HuH-7.5 (cell line): ENCODE data around the gene MGAT5.

Source experiments
- DNase-seq: peaks from one replicate; pipeline ENCODE4 v3.0.0; 2011; ENCODE audit warnings: low spot score

The MGAT5 gene

DNA sequence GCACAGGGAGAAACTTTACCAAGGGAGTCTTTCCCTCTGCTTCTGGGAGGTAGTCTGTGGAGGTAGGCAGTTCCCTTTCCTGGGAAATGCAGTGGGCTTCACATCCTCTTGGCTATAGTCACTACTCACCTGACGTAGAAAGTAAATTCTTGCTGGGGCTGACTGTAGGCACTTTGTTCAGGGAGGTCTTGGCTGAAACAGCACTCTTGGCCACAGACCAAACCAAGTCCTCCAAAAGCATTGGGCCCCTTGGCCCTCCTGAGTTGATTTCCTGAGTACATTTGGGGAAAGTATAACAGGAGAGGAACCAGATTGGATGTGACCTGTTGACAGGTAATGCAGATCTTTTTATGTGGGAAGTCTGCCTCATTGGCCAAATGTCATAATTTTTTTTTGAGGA is 108.9 kb downstream of the MGAT5 start:
- DNase-seq, result no peak

GRCh38 chr2:134365356-134365755 is 111.5 kb downstream of the MGAT5 start:
- DNase-seq, result no peak

DNA sequence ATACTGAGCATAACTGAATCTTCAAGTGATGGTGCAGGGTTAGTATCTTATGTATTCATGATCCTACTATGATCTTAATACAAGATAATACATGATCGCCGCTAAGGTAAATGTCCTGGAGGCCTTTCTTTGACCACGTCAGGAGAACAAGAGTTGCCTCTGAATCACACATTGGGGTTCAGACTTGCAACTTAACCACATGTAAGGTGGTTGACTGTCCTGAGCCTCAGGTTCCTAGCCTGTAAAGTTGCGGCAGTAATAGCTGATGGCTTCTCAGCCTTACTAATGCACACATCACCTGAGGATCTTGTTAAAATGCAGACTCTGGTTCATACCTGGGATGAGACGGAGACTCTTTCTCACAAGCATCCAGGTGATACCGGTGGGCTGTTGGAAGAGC is 112.5 kb downstream of the MGAT5 start:
- no peak for DNase-seq

DNA sequence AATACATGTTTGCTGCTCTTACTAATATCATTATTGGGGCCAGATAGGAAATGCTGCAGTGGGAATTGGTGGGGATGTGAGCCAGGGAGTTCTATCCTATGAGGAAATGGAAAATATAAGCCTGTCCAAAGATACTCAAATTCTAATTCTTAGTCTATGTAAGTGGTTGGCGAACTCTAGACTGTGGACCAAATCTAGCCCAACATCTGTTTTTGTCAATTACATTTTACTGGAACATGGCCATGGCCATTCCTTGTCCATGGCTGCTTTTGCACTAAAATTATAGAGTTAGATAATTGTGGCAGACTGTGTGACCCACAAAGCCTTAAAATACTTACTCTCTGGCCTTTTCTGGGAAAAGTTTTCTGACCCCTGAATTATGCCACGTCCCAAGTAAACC is 113.3 kb downstream of the MGAT5 start:
- no peak for DNase-seq

DNA sequence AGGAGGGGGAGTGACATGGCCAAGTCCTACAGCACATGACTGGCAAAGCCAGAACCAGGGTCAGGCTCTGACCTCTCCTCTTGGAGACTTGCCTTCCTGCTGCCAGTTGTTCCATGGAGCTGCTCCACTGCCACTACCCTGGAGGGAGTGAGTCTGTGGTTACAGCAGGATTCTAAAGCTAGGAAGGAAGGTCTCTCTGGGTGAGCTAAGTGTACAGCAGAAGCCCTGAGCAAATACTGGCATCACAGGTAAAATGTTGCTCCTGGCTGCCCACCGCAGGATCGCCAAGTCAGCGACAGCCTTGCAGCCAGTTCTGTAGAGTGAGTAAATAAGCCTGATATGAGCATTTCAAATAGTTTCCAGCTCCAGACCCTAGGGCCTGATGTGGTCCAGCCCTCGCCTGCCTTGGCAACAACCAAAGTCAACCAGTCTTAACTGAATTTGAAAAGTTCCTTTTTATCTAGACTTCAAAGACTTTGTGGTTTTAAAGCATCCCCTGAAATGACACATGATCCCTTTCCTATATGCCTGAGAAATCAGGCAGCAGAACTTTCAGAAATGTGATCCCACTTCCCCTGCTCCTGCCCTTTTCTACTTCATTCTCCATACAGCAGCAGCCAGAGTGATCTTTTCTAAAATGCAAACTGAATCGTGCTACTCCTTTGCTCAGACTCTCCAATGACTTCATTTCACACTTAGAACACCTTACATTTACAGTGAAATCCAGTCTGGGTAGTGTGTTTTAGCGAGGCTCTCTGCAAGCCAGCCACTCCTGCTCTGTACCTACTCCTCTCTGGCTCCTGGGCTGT is 114.3 kb downstream of the MGAT5 start:
- no peak for DNase-seq

DNA sequence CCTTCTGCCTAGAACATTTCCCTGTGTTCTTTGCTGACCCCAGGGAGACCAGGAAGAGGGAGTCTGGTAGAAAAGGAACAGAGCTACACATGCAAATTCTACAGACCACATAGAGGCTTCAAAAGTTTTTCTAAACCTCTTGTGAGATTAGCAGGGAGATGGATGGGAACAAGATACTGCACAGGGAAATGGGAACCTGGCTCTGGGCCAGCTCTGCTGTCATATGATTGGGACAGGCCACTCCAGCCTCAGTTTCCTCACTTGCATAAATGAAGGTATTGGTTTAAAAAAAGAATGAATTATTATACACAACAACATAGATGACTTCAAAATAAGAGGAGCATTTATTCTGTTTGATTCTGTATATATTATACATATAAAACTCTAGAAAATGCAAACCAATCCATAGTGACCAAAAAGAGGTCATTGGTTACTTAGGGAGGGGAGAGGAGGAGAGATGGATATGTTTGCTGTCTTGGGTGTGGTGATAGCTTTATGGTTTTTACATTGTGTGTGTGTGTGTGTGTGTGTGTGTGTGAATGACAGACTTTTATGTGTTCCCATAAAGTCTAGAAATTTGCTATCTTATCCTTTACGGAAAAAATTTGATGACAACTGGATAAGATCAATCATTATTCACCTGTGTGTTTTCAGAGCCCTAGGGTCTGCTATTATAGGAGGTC is 115.5 kb downstream of the MGAT5 start:
- no peak for DNase-seq

DNA sequence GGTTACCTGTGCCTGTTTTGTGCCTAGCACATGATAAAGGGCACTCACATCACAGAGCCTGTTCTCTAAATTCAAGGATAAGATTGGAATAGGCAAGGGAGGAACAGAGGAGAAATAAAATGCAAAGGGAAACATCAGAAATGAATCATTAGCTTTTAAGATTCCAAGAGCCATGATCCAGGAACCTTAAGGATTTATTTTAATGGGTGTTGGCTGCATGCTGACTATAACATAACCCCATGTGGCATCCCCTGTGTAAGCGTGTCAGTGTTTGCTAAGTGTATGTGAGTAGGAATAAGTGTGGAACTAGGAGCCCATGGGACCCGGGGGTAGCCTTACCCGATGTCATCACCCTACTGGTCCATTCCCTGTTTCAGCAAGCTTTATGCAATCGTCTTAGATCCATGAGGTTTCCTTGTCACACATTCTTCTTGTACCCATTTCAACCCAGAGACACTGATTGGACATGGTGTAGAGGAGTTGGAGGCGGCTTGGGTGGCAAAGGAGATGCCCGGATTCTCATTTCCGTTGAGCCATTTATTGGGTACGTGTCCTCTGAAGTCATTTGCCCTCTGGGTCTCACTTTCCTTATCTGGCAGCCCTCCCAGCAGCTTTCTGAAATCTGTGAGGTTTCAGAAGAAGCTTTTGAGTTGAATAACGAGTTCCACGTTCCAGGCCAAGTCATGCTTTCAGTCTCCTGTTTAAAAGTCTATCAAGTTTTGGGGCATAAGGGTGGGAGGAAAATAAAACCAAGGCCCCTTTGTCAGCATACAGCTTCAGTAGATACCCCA is 117.0 kb downstream of the MGAT5 start:
- no peak for DNase-seq

GRCh38 chr2:134372141-134372540 is 118.3 kb downstream of the MGAT5 start:
- no peak for DNase-seq

DNA sequence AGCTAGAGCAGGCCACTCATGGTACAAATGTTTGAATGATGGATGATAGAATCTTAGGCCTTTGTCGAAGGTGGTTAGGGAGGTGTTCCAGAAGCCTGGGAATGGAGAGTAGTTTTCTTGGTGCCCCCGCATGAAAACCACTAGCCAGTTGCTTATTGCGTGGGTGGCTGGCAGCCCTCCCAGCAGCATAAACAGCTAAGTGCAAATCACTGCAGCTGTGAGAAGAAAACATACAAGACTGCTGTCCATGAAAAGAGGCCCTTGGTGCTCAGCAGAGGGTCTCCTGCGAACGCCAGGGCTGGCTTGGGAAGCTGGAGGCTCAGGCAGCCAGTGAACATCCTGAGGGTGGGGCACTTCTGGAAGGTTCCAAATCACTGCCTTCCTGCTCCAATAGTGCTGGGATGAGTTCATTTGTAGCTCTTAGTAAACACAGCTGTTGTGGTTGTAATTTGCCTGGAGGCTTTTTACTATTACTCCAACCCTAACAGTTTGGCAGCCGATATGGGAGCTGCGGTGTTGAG is 118.8 kb downstream of the MGAT5 start:
- no peak for DNase-seq

DNA sequence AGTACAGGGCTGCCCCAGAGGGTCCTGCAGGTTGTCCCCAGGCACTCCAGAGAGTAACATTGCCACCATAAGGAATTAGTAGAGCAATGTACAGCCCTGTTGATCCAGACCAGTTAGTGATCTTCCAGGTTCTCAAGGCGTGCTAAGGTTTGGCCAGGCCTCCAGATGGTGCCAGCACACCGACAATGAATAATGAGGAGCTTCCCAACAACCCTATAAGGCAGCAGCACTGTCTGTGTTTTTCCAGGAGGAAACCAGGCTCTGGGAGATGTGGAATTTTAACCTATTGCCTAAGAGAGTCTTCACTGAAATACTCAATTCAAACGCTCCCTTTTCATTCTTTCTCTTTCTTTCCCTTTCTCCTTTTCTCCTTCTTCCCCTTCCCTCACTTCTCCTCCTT is 122.1 kb downstream of the MGAT5 start:
- peak; percentile 23 for DNase-seq

GRCh38 chr2:134377730-134378129 is 123.9 kb downstream of the MGAT5 start:
- no peak for DNase-seq

DNA sequence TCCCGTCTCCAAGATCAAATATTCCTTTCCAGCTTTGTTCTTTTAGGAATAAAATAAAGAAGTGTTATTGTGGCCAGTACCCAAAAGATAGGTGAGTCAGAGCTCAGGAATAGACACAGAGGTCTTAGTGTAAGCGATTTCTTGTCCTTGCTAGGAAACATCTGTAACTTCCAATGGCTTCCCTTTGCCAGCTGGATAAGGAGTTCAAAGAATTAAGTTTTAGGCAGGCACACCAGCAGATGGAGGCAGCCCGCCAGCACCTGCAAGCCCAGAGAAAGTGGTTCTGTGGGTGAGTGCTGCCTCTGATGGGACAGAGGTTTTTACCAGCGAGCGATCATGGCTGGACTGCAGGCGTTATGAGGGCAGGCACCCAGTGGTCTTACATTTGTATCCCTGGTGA is 125.4 kb downstream of the MGAT5 start:
- no peak for DNase-seq

DNA sequence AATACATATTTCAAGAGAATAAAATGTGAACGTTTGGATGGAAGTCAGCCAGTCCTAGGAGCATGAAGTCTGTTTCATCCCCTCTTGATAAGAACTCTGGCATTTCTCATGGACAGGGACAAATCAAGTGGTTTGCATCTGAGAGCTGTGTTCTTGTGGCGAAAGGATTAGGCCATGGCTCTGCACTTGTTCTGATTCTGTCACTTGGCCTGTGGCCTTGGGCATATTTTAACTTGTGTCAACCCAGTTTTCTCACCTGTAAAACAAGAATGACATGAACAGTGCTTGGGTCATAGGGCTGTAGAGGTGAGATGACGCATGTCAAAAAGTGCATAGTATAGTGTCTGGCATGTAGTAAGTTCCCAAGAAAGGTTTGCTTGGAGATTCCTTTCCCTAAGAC is 125.8 kb downstream of the MGAT5 start:
- no peak for DNase-seq

DNA sequence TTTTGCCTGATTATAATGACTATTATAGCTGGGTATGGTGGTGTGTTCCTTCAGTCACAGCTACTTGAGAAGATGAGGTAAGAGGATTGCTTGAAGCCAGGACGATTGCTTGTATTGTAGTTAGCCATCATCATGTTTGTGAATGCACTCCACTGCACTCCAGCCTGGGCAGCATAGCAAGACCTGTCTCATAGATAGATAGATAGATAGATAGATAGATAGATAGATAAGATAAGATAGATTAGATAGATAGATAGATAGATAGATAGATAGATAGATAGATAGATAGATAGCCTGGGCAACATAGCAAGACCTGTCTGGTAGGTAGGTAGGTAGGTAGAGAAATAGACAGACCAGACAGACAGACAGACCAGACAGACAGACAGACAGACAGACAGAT is 127.3 kb downstream of the MGAT5 start:
- DNase-seq, result no peak

- no peak for DNase-seq
These were observed 130.3 kb downstream of the MGAT5 start for GRCh38 chr2:134384131-134384530.

- no peak for DNase-seq
These were observed 131.3 kb downstream of the MGAT5 start for GRCh38 chr2:134385195-134385594.

DNA sequence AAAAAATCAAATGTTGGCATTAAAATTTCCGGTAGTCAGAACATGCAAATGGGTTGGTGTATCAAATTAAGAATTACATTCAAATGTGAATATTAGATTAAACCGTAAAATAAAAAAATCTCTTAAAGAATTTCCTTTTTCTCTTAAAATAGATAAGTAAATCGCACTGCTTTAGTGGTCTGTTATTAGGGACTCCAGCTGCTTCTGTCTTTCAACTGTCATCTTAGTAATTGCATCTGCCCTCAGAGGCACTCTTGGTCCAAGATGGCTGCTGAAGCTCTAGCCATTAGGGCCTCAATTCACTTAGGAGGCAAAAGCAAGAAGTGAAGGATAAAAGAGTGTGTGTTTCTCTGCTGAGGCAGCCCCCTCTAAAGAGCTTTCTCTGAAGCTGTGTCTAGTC is 132.4 kb downstream of the MGAT5 start:
- no peak for DNase-seq

- no peak for DNase-seq
These were observed 135.5 kb downstream of the MGAT5 start for GRCh38 chr2:134389381-134389780.

DNA sequence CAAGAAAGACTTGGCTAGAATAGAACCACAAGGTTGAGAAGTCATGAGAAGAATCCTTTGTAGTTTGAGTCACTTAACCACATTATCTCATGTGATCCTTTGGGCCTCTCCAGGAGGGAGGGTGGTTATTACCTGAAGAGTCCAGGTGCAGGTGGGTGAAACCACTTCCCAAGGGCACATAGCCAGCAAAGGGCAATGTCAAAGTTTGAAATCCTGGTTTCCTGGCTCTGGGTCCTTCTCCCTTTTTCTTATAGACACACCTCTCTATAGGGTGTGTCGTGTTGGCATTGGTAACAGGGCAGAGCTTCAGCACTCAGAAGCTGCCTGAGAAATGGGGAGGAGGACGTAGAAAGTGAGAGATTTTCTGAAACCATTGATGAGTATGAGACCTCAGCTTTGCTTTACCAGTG is 137.9 kb downstream of the MGAT5 start:
- no peak for DNase-seq

- DNase-seq, result no peak
These were observed 138.7 kb downstream of the MGAT5 start for GRCh38 chr2:134392442-134393074.

- DNase-seq, result no peak
These were observed 139.2 kb downstream of the MGAT5 start for GRCh38 chr2:134393075-134393461.

GRCh38 chr2:134395779-134396178 is 141.9 kb downstream of the MGAT5 start:
- DNase-seq, result no peak
